DND-41 (cell line): ENCODE data around the gene ATXN7L2.
"Not testable (repeated sequence)": the region's sequence is repeated elsewhere in the genome, so short reads cannot be mapped to it uniquely, and the experiment has no call there.

ENCODE experiments used
- ATAC-seq: fragments of 200-7000 bp; cut with Tn5 transposase; 3 replicates; pipeline ENCODE4 v1.9.1; 2021; ENCODE audit warnings: low read depth; ENCODE audit not compliant: insufficient read depth
- DNase-seq: peaks from one replicate; pipeline ENCODE4 v3.0.0-alpha.2; 2020
- H2AFZ ChIP-seq: 2 replicates; pipeline ENCODE4 v1.6.0; 2012; ENCODE audit warnings: low read depth, low read length
- H3K27ac ChIP-seq: 2 replicates; pipeline ENCODE4 v1.5.1; 2012; ENCODE audit warnings: low read length, inconsistent platforms
- H3K27me3 ChIP-seq: fragments of 200-600 bp; sonication (generic); 2 replicates; pipeline ENCODE4 v1.6.0; 2012; ENCODE audit warnings: low read length, mild to moderate bottlenecking, inconsistent platforms; ENCODE audit not compliant: insufficient read depth, poor library complexity
- H3K36me3 ChIP-seq: 2 replicates; pipeline ENCODE4 v1.5.1; 2012; ENCODE audit warnings: low read length, inconsistent platforms; ENCODE audit not compliant: insufficient read depth
- H3K4me1 ChIP-seq: 2 replicates; pipeline ENCODE4 v1.5.1; 2012; ENCODE audit warnings: mild to moderate bottlenecking, low read length; ENCODE audit not compliant: insufficient read depth
- H3K4me2 ChIP-seq: 2 replicates; pipeline ENCODE4 v1.6.0; 2012; ENCODE audit warnings: mild to moderate bottlenecking, moderate library complexity, low read length, inconsistent platforms; ENCODE audit not compliant: insufficient read depth
- H3K4me3 ChIP-seq, 2 experiments: fragments of 200-600 bp in 1 of 2; shearing (Covaris generic) in 1 of 2; 2 replicates each; pipeline ENCODE4 v1.5.1; 2012 to 2016; ENCODE audit warnings: inconsistent platforms in 2 of 2, low read length in 2 of 2, mild to moderate bottlenecking in 2 of 2, low read depth in 1 of 2, moderate library complexity in 1 of 2
- H3K79me2 ChIP-seq: 2 replicates; pipeline ENCODE4 v1.6.0; 2012; ENCODE audit warnings: low read length, inconsistent platforms; ENCODE audit not compliant: insufficient read depth
- H3K9ac ChIP-seq: 2 replicates; pipeline ENCODE4 v1.6.0; 2012; ENCODE audit warnings: low read depth, mild to moderate bottlenecking, inconsistent platforms, low read length, moderate library complexity
- H3K9me3 ChIP-seq: 2 replicates; pipeline ENCODE4 v1.5.1; 2012; ENCODE audit warnings: low read length, moderate library complexity, mild to moderate bottlenecking, inconsistent platforms; ENCODE audit not compliant: insufficient read depth, severe bottlenecking
- H4K20me1 ChIP-seq: 2 replicates; pipeline ENCODE4 v1.6.0; 2012; ENCODE audit warnings: low read length; ENCODE audit not compliant: insufficient read depth
- CTCF ChIP-seq: IDR thresholded peaks from 2 replicates; pipeline ENCODE4 v1.5.1; 2012; ENCODE audit warnings: borderline replicate concordance, low read length, moderate library complexity, mild to moderate bottlenecking; ENCODE audit not compliant: poor library complexity, severe bottlenecking; ENCODE audit errors: extremely low read depth
- EZH2 ChIP-seq: IDR thresholded peaks from 3 replicates; pipeline ENCODE4 v1.6.1; 2012; ENCODE audit warnings: borderline replicate concordance, low read depth, mild to moderate bottlenecking, moderate library complexity, low read length, inconsistent platforms; ENCODE audit not compliant: severe bottlenecking

The ATXN7L2 gene

GRCh38 chr1:109472779-109473178 lies 10.9 kb upstream of the ATXN7L2 start:
- no peak for DNase-seq
- Histone ChIP-seq H3K9ac (no peak overlapping the region), H3K4me2 (no peak overlapping the region), H3K9me3 (no peaks in the 10 kb centered on the region), H3K4me3 (no peak overlapping the region), H3K4me1 (no peaks in the 10 kb centered on the region), H4K20me1 (no peaks in the 10 kb centered on the region), H3K79me2 (no peaks in the 10 kb centered on the region), H3K27ac (no peak overlapping the region), H3K27me3 (peaks cover 16% of the 10 kb centered on the region), H3K36me3 (no peaks in the 10 kb centered on the region), H2AFZ (no peak overlapping the region)
- TF ChIP-seq CTCF (no peak), EZH2 (no peak)
- no peak for ATAC-seq

- H3K9ac ChIP-seq, H3K36me3 ChIP-seq, H4K20me1 ChIP-seq, H3K4me3 ChIP-seq, H3K27ac ChIP-seq, ATAC-seq, H3K4me1 ChIP-seq, H3K4me2 ChIP-seq, H3K9me3 ChIP-seq, H2AFZ ChIP-seq, H3K79me2 ChIP-seq, DNase-seq: not testable (repeated sequence)
- H3K27me3 ChIP-seq, result peaks cover 16% of the 10 kb centered on the region
Observed at GRCh38 chr1:109473284-109474057, 10.2 kb upstream of the ATXN7L2 start.

GRCh38 chr1:109474697-109475096 lies 9.0 kb upstream of the ATXN7L2 start:
- ATAC-seq (no peak), DNase-seq (no peak)
- no peaks in the 10 kb centered on the region for H3K9me3 ChIP-seq
- no peaks in the 10 kb centered on the region for H3K36me3 ChIP-seq
- TF ChIP-seq CTCF (no peak), EZH2 (no peak)
- H3K27ac ChIP-seq, result no peak overlapping the region
- no peaks in the 10 kb centered on the region for H3K79me2 ChIP-seq
- peaks cover 20% of the 10 kb centered on the region for H3K27me3 ChIP-seq
- H2AFZ ChIP-seq, result no peak overlapping the region
- no peak overlapping the region for H3K9ac ChIP-seq
- no peaks in the 10 kb centered on the region for H4K20me1 ChIP-seq
- no peak overlapping the region for H3K4me2 ChIP-seq
- H3K4me3 ChIP-seq, result no peak overlapping the region
- H3K4me1 ChIP-seq, result no peaks in the 10 kb centered on the region

- TF ChIP-seq CTCF (no peak), EZH2 (no peak)
- Histone ChIP-seq H3K27ac (no peak overlapping the region), H3K79me2 (no peaks in the 10 kb centered on the region), H3K4me3 (no peak overlapping the region), H4K20me1 (no peaks in the 10 kb centered on the region), H3K4me2 (no peak overlapping the region), H3K36me3 (no peaks in the 10 kb centered on the region), H3K9me3 (no peaks in the 10 kb centered on the region), H2AFZ (no peak overlapping the region), H3K4me1 (no peaks in the 10 kb centered on the region), H3K9ac (no peak overlapping the region), H3K27me3 (peaks cover 20% of the 10 kb centered on the region)
- no peak for ATAC-seq
- no peak for DNase-seq
Observed at GRCh38 chr1:109475261-109475660, 8.4 kb upstream of the ATXN7L2 start.
